Measurements from ENCODE around the gene FKRP. TPM values are rescaled to one million over a fixed set of nuclear protein-coding genes. Genes with fewer than 3 reads are reported as not detected.

The FKRP gene
- polyA plus RNA-seq, 4 donors, result 14.8 to 27.3 (median 19.4) TPM

GRCh38 chr19:46731007-46731501 is 14.8 kb upstream of the FKRP start:
- no peak for DNase-seq (ENCODE audit: low read depth in 4 of 4, low spot score in 3 of 4)

- DNase-seq (ENCODE audit: low read depth in 4 of 4, low spot score in 3 of 4), result no peak
These were observed 14.3 kb upstream of the FKRP start for GRCh38 chr19:46731584-46731983.

DNA sequence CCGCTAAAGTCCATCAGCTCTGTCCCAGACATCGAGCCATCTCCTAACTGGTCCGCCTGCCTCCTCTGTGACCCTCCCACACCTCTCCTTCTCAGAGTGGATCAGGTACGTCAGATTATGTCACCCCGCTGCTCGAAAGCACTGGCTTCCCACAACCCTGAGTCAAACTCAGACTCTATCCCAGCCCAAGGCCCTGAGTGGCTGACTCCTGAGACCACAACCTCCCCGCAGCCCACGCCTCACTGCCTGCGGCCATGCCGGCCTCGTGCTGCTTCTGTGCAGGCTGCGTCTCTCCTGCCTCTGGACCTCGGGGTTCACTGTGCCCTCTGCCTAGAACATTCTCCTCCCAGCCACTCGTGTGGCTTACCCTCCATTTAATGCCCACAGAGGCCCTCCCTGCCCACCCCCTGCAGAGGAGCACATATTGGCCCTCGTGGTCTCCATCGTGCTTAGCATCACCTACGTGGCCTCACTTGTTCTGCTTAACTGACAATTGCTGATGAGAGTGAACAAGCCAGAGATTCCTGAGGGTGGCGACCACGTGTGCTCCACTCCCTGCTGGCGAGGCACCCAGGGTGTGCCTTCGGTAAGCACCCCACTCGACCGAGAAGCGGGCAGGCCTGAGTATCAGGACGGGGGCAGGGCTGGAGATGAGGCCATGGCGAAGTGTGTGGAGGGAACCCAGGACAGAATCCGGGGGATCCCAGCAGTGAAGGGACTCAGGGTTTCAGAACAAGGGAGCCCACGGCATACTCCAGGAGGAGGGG is 13.5 kb upstream of the FKRP start:
- no peak for DNase-seq (ENCODE audit: low read depth in 4 of 4, low spot score in 3 of 4)

GRCh38 chr19:46732966-46733689 is 12.7 kb upstream of the FKRP start:
- no peak for DNase-seq (ENCODE audit: low read depth in 4 of 4, low spot score in 3 of 4)

DNA sequence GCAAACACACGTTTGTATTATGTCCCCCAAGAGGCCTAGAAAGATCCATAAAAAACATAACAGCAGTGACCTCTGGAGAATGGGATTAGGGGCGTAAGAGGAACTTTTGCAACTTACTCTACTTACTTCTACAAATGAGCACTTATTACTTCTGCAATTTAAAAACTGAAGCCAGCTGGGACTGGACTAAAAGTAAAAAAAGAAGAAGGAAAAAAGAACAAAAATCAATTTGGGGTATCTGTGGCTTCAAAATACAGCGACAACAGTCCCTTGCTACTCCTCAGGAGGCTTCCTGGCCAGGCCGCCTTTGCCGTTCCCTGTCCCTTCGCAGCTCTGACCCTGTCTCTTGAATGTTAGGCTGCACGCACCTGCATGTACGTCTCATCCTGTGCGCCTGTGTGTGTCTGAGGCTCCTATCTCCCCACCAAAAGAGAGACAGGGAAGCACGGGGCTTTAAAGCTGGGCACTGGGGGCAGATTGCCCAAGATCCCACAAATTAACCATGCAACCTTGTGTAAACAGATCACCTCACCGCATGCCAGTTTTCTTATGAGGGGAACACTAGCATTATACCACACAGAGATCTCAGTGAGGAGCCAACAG is 12.1 kb upstream of the FKRP start:
- DNase-seq (ENCODE audit: low read depth in 4 of 4, low spot score in 3 of 4), result no peak

DNA sequence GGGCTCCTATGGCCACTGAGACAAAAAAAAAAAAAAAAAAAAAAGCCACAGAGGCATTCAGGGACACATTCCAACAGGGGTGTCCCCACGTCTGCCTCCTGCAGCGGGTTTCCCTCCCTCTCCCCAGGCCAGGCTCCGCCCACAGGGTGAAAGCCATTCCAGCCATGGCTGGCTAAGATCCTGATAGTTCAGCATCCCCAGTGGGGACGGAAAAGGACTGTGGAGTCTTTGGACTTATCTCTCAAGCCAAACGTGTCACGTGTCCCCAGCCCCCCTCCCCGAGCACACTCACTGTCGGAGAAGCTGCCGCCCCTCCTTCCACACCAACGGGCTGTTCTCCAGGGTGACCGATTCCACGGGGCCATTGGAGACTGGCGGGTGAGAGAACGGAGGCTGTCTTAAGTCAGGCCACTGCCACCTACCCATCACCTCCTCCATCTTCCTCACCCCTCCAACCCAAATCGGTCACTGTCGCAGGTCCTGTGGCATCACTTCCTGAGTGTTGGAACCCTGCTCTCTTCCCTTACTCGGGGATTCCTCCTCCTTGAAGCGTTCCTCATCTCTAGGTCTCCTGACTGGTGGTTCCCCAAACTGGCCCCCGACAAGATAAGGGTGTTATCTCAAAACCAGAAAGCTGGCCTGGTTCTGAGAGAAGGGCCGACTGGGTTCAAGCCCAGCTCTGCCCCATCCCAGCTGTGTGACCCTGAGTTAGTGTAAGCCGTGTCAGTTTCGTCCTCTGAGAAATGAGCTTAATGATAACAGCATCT is 9.1 kb upstream of the FKRP start:
- DNase-seq (ENCODE audit: low read depth in 4 of 4, low spot score in 3 of 4), result no peak

DNA sequence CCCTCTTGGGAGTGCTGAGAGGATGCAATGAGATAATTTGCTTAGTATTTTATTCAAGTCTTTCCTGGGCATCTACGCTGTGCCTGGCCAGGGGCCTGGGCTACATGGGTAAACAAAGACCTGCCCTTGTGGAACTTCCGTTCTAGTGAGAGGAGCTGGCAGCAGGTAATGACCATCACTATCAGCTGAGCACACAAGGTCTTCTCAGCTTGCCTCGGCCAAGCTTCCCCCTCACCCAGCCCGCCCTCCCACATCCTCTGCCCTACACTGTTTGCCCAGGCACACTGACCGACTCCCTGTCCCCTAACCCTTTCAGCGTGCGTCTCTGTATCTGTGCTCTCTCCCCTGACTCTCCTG is 8.6 kb upstream of the FKRP start:
- DNase-seq (ENCODE audit: low read depth in 4 of 4, low spot score in 3 of 4), result no peak

DNA sequence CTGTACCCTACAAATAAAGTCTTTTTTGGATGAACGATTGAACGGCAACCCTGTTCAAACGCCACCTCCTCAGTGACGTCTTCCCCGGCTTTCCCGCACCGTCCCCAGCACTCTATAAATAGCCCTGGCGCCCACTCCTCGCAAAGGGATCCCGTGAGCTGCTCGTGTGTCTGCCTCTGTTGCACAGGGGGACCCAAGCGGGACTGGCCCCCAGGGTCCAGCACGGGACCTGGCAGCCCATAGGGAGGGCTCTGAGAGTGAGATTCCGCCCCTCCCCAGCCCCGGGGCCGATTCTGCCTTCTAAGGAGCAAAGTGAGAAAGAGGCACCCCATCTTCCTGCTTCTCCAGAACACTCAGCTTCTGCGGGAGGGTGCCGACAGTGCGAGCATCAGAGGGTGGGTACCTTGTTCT is 8.1 kb upstream of the FKRP start:
- no peak for DNase-seq (ENCODE audit: low read depth in 4 of 4, low spot score in 3 of 4)

DNA sequence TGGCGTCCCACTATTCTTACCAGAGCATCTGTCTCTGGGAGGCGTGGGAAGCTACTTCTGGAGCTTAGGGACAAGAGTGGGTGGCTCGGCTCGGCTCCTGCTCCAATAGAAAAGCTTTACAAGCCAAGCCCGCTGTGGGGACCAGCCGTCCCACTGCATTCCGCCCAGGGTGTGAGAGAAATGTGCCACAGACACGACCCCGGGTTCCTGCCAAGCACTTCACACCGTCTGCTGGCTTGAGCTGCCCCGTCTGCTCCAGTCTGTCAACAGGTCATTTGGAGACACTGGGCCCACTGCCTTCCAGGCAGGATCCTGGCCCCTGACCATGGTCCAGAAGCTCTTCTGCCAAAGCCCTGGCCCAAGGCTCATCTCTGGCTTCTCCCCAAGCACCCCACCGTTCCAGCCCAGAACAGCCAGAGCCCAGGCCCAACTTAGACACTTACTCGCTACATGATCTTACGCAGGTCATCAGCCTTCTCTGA is 6.5 kb upstream of the FKRP start:
- DNase-seq (ENCODE audit: low read depth in 4 of 4, low spot score in 3 of 4), result no peak

- DNase-seq (ENCODE audit: low read depth in 4 of 4, low spot score in 3 of 4), result no peak
These were observed 4.4 kb upstream of the FKRP start for GRCh38 chr19:46741447-46741846.

DNA sequence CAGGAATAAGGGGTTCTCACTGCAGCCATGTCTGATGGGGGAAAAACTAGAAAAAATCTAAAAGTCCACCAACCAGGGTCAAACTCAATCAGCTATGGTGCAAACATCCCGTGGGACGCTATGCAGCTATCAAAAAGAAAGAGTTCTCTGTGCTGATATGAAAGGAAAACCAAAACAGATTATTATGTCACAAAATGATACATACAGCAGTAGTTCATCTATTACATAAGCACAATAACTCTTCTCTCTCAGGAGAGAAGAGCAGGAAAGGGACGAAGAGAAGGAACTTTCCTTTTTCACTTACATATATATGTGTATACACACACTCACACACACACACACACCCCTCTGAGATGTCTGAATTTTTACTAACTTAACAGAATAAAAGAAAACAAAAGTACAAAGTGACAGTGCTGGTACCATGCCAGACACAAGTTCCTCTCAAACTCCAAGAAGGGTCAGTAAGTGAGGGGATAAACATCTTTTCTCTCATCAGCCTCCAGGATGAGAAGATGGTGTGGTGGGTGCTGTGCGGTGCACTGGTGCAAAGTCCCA is 2.9 kb upstream of the FKRP start:
- no peak for DNase-seq (ENCODE audit: low read depth in 4 of 4, low spot score in 3 of 4)

DNA sequence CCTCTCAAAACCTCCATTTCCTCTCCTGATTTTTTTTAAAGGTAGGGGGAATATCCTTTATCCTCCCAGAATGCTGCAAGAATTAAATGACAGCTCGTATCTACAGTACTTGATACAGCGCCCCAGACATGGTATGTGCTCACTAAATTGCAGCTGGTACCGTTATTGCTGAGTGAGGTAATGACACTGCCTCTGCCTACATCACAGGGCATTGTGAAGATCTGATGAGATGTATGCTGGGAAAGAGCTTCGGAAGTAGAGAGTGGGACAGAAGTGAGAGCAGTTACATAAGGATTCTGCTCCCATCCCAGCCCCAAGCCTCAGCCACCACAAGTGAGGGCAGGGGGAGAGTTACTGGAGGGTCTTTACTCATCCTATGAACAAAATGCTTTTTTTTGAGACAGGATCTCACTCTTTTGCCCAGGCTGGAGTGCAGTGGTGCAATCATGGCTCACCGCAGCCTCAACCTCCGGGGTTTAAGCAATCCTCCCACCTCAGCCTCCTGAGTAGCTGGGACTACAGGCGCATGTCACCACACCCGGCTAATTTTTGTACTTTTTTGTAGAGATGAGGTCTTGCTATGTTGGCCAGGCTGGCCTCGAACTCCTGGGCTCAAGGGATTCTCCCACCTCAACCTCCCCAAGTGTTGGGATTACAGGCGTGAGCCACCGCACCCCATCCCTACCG is 1.7 kb upstream of the FKRP start:
- DNase-seq (ENCODE audit: low read depth in 4 of 4, low spot score in 3 of 4), result no peak

DNA sequence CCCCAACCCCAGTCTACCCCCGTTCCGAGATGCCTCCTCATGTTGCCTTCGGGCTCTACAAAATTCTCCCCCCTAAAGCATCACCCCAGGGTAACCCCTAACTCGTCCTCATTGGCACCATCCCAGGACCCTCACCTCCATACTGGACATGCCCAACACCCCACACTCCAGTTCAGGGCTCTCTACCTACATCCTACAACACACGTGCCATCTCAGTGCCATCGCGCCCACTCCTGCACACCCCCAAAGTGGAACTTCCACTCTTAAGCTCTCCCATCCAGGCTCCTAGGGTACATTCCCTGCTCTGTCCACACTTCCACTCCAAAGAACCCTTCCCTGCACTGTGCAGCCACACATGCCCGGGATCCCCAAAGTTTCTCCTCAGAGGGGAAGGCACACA is 827 bp upstream of the FKRP start:
- no peak for DNase-seq (ENCODE audit: low read depth in 4 of 4, low spot score in 3 of 4)

GRCh38 chr19:46746281-46747057 is 612 bp downstream of the FKRP start, which contains the start of gene STRN4:
TSS of gene STRN4 (minus strand) at chr19:46746450. CDS start at chr19:46746430, 20 bp downstream.
- no peak for DNase-seq (ENCODE audit: low read depth in 4 of 4, low spot score in 3 of 4)

DNA sequence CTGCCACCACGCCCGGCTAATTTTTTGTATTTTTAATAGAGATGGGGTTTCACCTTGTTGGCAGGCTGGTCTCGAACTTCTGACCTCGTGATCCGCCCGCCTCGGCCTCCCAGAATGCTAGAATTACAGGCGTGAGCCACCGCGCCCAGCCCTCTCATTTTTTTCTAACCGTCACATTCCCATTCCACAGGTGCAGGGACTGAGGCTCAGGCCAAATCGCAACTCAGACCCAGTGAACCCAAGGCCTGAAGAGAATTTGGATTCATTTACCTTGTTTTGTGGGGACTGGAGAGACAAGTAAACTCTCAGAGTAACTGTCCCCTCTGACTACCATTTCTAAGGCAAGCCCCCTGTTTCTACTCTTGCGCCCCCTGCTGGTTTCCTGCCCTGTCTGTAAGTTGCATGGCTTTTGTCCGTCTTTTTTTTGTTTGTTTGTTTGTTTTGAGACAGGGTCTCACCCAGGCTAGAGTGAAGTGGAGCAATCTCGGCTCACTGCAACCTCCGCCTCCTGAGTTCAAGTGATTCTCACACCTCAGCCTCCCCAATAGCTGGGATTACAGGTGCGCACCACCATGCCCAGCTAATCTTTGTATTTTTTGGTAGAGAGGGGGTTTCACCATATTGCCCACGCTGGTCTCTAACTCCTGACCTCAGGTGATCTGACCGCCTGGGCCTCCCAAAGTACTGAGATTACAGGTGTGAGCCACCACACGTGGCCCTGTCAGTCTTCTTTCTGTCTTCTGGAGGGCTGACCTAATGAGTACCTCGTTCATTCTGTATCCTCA is 2.7 kb downstream of the FKRP start:
- no peak for DNase-seq (ENCODE audit: low read depth in 4 of 4, low spot score in 3 of 4)

GRCh38 chr19:46753420-46754155 is 7.7 kb downstream of the FKRP start:
- no peak for DNase-seq (ENCODE audit: low read depth in 4 of 4, low spot score in 3 of 4)

DNA sequence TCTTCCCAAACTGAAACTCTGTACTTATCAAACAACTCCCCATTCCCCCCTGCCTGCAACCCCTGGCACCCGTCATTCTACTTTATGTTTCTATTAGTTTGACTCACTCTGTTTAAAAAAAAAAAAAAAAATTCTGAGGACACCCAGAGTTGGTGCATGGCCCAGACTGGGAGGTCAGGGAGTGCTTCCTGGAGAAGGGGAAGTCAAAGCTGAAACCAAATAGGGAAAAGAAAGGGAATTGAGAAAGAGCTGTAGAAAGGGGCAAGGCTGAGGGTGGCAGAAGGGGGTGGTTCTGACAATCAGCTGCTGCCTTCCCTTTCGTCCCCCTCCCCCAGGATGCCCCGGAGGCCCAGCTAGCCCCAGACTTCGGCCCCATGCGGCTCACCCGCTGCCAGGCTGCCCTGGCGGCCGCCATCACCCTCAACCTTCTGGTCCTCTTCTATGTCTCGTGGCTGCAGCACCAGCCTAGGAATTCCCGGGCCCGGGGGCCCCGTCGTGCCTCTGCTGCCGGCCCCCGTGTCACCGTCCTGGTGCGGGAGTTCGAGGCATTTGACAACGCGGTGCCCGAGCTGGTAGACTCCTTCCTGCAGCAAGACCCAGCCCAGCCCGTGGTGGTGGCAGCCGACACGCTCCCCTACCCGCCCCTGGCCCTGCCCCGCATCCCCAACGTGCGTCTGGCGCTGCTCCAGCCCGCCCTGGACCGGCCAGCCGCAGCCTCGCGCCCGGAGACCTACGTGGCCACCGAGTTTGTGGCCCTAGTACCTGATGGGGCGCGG is 9.4 kb downstream of the FKRP start:
- no peak for DNase-seq (ENCODE audit: low read depth in 4 of 4, low spot score in 3 of 4)

Measured in left renal pelvis (tissue), 4 donors.